Heart right ventricle (tissue), 16 donors: ENCODE measurements around the gene NXPH4. TPM values are rescaled to one million over a fixed set of nuclear protein-coding genes. Genes with fewer than 3 reads are reported as not detected.
A peak's percentile ranks its signal among the peaks of the same experiment; 100 is the strongest.

ENCODE experiments used
- ATAC-seq, 8 donors: fragments of 200-7000 bp; cut with Tn5 transposase; one replicate each; pipeline ENCODE4 v1.9.1; 2020; ENCODE audit warnings: mild to moderate bottlenecking in 8 of 8, moderate library complexity in 8 of 8, moderate number of reproducible peaks in 1 of 8
- DNase-seq, 2 donors: peaks; one replicate each; pipeline ENCODE4 v3.0.0-alpha.2; 2020
- H3K27ac ChIP-seq, 10 donors: fragments of 200-600 bp; sonication (generic) in 2 of 10; one replicate each; pipeline versions ENCODE4 v1.5.0 to v1.8.0; 2020 to 2022; ENCODE audit warnings: mild to moderate bottlenecking in 3 of 10
- H3K27me3 ChIP-seq, 7 donors: fragments of 200-600 bp; one replicate each; pipeline ENCODE4 v1.8.0; 2021 to 2022; ENCODE audit warnings: mild to moderate bottlenecking in 2 of 7
- H3K36me3 ChIP-seq, 9 donors: fragments of 200-600 bp; sonication (generic) in 1 of 9; one replicate each; pipeline versions ENCODE4 v1.5.0 to v1.8.0; 2020 to 2022; ENCODE audit warnings: mild to moderate bottlenecking in 2 of 9
- H3K4me1 ChIP-seq, 9 donors: fragments of 200-600 bp; sonication (generic) in 1 of 9; one replicate each; pipeline versions ENCODE4 v1.5.0 to v1.8.0; 2020 to 2022; ENCODE audit warnings: mild to moderate bottlenecking in 4 of 9
- H3K4me3 ChIP-seq, 10 donors: fragments of 200-600 bp; sonication (generic) in 2 of 10; one replicate each; pipeline versions ENCODE4 v1.5.0 to v1.8.0; 2020 to 2022; ENCODE audit warnings: mild to moderate bottlenecking in 7 of 10, moderate library complexity in 2 of 10
- H3K9me3 ChIP-seq, 11 donors: fragments of 200-600 bp in 10 of 11; sonication (generic) in 2 of 11; one replicate each; pipeline versions ENCODE4 v1.5.0 to v1.8.0; 2013 to 2022; ENCODE audit warnings: mild to moderate bottlenecking in 2 of 11, control low read depth in 1 of 11, moderate library complexity in 1 of 11
- CTCF ChIP-seq, 9 donors: fragments of 200-600 bp; sonication (generic) in 2 of 9; IDR thresholded peaks; one replicate each; pipeline versions ENCODE4 v1.5.0 to v1.8.0; 2021 to 2022; ENCODE audit warnings: antibody characterized with exemption in 9 of 9, mild to moderate bottlenecking in 5 of 9, moderate library complexity in 1 of 9
- WGBS, 2 donors: extraction: QIAGEN DNeasy Blood & Tissue Kit; methylation state at CpG; one replicate each; pipeline ENCODE4 v1.1.7; 2013; ENCODE audit warnings: inconsistent platforms in 1 of 2; 5-methylcytosine and 5-hydroxymethylcytosine counted together
- intact Hi-C, 10 donors: fragments of 100-400 bp; cut with DNase I; formaldehyde crosslinking; loops; one replicate each; pipeline versions ENCODE4 v1.11.1 to v1.14.2; 2022
- polyA plus RNA-seq, 2 donors: library from polyadenylated mRNA; stranded (reverse); fragments of 200-250 nt; gene quantifications; one replicate each; pipeline ENCODE4 v1.2.3, GENCODE V29; 2013
- total RNA-seq, 10 donors: library from RNA; stranded (reverse); fragmentation: NEBNext Ultra II Directional in 3 of 10; extraction: Animal tissue kit (Norgen Biotek cat#: 25700) in 3 of 10; gene quantifications; one replicate each; pipeline versions ENCODE4 v1.2.1 to v1.2.4, GENCODE V29; 2021 to 2023
- donor health status: Arrhythmogenic right ventricular cardiomyopathy.
- donor health status: ischemic (EF 13 %, LVEDD 7.1; RV severe dilation, severe dysfunction).
- donor health status: healthy with polysubstance abuse.
- donor health status: DM: no; HTN: yes; CAD: no.
- donor health status: DM: no; HTN: no; CAD: no.
- donor health status: ischemic (EF 25% LVEDD 6.9; RV normal size, moderate dysfunction).
- donor health status: ischemic (EF 25% LVEDD 5.7; RV mildly dilated, moderate dysfunction).
- donor health status: healthy.
- donor health status: DM: yes; HTN: yes; CAD: no.
- donor health status: Ischemic cardiomyopathy.
- donor health status: ischemic (EF 35%, LVEDD 5.7; RV mildly dilated, moderate dysfunction).
- donor health status: nonischemic (EF 11% LVEDD 7.7; RV severe dilation, severe dysfunction).
- donor health status: DM: yes; HTN: yes; CAD: no.
- donor health status: PGD.
- donor health status: ischemic (EF 29% LVEDD 5.4; RV normal size, mild dysfunction).
- donor health status: nonischemic (EF 23%, LVEDD 6.1; RV moderate dilation, normal function).

NXPH4 gene
- total and polyA plus RNA-seq, 12 donors, result 0.18 to 6.2 (median 1.8) TPM

DNA sequence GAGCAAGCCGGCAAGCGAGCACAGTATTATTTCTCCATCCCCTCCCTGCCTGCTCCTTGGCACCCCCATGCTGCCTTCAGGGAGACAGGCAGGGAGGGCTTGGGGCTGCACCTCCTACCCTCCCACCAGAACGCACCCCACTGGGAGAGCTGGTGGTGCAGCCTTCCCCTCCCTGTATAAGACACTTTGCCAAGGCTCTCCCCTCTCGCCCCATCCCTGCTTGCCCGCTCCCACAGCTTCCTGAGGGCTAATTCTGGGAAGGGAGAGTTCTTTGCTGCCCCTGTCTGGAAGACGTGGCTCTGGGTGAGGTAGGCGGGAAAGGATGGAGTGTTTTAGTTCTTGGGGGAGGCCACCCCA lies 3.9 kb upstream of the NXPH4 start:
- WGBS, 2 donors, result 68 to 72% methylated on average over 7 of the region's 7 CpGs
- intact Hi-C loops, result loop anchor here in 5 of 10 donors (1.0 to 10.0 kb wide), 5 partner anchors 26 to 252 kb away; no protein-coding TSS in a partner anchor
- peak overlapping the region in 8 of 10 donors; percentile 24 to 76 (median 50) for H3K27ac ChIP-seq
- H3K4me3 ChIP-seq, result no peak overlapping the region
- peaks cover 0 to 61% (median 5%) of the 10 kb centered on the region in 9 donors for H3K36me3 ChIP-seq
- no peak for DNase-seq
- H3K9me3 ChIP-seq, result no peaks in the 10 kb centered on the region
- H3K27me3 ChIP-seq, result peaks cover 8 to 42% (median 27%) of the 10 kb centered on the region in 7 donors
- peaks cover 20 to 73% (median 59%) of the 10 kb centered on the region in 9 donors for H3K4me1 ChIP-seq
- TF ChIP-seq CTCF (IDR thresholded peaks at IDR 0.05), result no peak
- peak in 2 of 8 donors; percentile 0 for ATAC-seq

DNA sequence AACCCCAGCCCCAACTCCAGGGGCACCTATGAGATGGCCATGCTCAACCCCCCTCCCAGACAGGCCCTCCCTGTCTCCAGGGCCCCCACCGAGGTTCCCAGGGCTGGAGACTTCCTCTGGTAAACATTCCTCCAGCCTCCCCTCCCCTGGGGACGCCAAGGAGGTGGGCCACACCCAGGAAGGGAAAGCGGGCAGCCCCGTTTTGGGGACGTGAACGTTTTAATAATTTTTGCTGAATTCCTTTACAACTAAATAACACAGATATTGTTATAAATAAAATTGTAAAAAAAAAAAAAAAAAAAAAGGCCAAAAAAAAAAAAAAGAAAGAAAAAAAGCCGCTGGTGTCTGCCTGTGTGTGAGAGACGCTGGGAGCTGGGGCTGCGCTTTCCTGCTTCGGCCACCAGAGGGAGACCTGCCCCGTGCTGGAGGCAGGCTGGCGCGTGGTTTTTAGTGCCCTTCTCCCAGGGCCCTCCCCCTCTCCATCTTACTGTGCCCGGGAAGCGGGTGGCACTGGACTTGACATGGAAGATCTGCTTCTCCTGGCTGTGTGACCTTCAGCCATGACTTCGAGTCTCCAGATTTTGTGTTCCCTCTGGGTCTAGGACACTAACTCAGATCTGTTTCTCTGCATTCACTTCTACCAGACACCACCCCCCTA lies 3.4 kb upstream of the NXPH4 start:
- H3K27ac ChIP-seq, result peak overlapping the region in 8 of 10 donors; percentile 24 to 76 (median 50)
- ATAC-seq (peak; percentile 30 to 87 (median 75)), DNase-seq (peak; percentile 87 to 88)
- H3K27me3 ChIP-seq, result peaks cover 8 to 47% (median 32%) of the 10 kb centered on the region in 7 donors
- H3K4me3 ChIP-seq, result no peak overlapping the region
- peaks cover 15 to 73% (median 56%) of the 10 kb centered on the region in 9 donors for H3K4me1 ChIP-seq
- no peaks in the 10 kb centered on the region for H3K9me3 ChIP-seq
- peak; percentile 92 to 97 (median 94) for TF ChIP-seq CTCF (IDR thresholded peaks at IDR 0.05)
- peaks cover 0 to 56% (median 5%) of the 10 kb centered on the region in 9 donors for H3K36me3 ChIP-seq
- intact Hi-C loops, result loop anchor here in 5 of 10 donors (1.0 to 10.0 kb wide), 5 partner anchors 25 to 252 kb away; no protein-coding TSS in a partner anchor
- WGBS, 2 donors, result 8 to 10% methylated on average over 16 of the region's 16 CpGs

- H3K36me3 ChIP-seq, result peaks cover 0 to 49% (median 5%) of the 10 kb centered on the region in 9 donors
- DNase-seq (no peak), ATAC-seq (peak in 2 of 8 donors; percentile 2)
- no peaks in the 10 kb centered on the region for H3K9me3 ChIP-seq
- peaks cover 10 to 67% (median 50%) of the 10 kb centered on the region in 9 donors for H3K4me1 ChIP-seq
- H3K4me3 ChIP-seq, result no peak overlapping the region
- H3K27ac ChIP-seq, result peak overlapping the region in 2 of 10 donors; percentile 41 to 49
- WGBS, 2 donors, result 66 to 71% methylated on average over 4 of the region's 4 CpGs
- TF ChIP-seq CTCF (IDR thresholded peaks at IDR 0.05), result no peak
- peaks cover 8 to 54% (median 38%) of the 10 kb centered on the region in 7 donors for H3K27me3 ChIP-seq
- intact Hi-C loops, result loop anchor here in 8 of 10 donors (1.0 to 10.0 kb wide), 6 partner anchors 24 to 251 kb away; no protein-coding TSS in a partner anchor
Measured at GRCh38 chr12:57213763-57214397, 2.7 kb upstream of the NXPH4 start.

- DNase-seq (peak; percentile 64), ATAC-seq (peak; percentile 29 to 80 (median 62))
- Histone ChIP-seq H3K36me3 (peaks cover 0 to 44% (median 5%) of the 10 kb centered on the region in 9 donors), H3K4me3 (no peak overlapping the region), H3K27me3 (peaks cover 8 to 60% (median 43%) of the 10 kb centered on the region in 7 donors), H3K27ac (peak overlapping the region in 1 of 10 donors; percentile 49), H3K9me3 (no peaks in the 10 kb centered on the region), H3K4me1 (peaks cover 10 to 61% (median 48%) of the 10 kb centered on the region in 9 donors)
- 2 to 4% methylated on average over 14 of the region's 14 CpGs for WGBS, 2 donors
- intact Hi-C loops, result loop anchor here in 6 of 10 donors (1.0 to 10.0 kb wide), 4 partner anchors 24 to 250 kb away; no protein-coding TSS in a partner anchor
- TF ChIP-seq CTCF (IDR thresholded peaks at IDR 0.05), result peak; percentile 51 to 80 (median 73)
Measured at GRCh38 chr12:57214398-57214781, 2.2 kb upstream of the NXPH4 start.
